Activated CD4-positive, alpha-beta T cell treated with anti-CD3 and anti-CD28 coated beads for 48 hours (primary cell): ENCODE data around the gene DAB2IP.

Experiments used
- DNase-seq: peaks from one replicate; pipeline ENCODE4 v3.0.0-alpha.2; 2020

The DAB2IP gene

GRCh38 chr9:121748727-121749423, 97.4 kb downstream of the DAB2IP start:
- DNase-seq: no peak

- DNase-seq: no peak
These were observed 98.2 kb downstream of the DAB2IP start for GRCh38 chr9:121749614-121750013.

- no peak for DNase-seq
These were observed 98.9 kb downstream of the DAB2IP start for GRCh38 chr9:121750259-121750714.

GRCh38 chr9:121750715-121751623, 99.5 kb downstream of the DAB2IP start:
- no peak for DNase-seq

- no peak for DNase-seq
These were observed 100.4 kb downstream of the DAB2IP start for GRCh38 chr9:121751686-121752445.

- DNase-seq: no peak
These were observed 101.5 kb downstream of the DAB2IP start for GRCh38 chr9:121752929-121753328.

GRCh38 chr9:121753802-121754654, 102.6 kb downstream of the DAB2IP start:
- no peak for DNase-seq

GRCh38 chr9:121754655-121755436, 103.4 kb downstream of the DAB2IP start:
- DNase-seq: no peak

GRCh38 chr9:121755581-121755980, 104.1 kb downstream of the DAB2IP start:
- DNase-seq: no peak

- no peak for DNase-seq
These were observed 105.2 kb downstream of the DAB2IP start for GRCh38 chr9:121756474-121757280.

- no peak for DNase-seq
These were observed 105.8 kb downstream of the DAB2IP start for GRCh38 chr9:121757281-121757585.

- no peak for DNase-seq
These were observed 107.3 kb downstream of the DAB2IP start for GRCh38 chr9:121758693-121759092.

- no peak for DNase-seq
These were observed 108.6 kb downstream of the DAB2IP start for GRCh38 chr9:121759996-121760395.

- DNase-seq: no peak
These were observed 109.1 kb downstream of the DAB2IP start for GRCh38 chr9:121760571-121760970.

- no peak for DNase-seq
These were observed 111.7 kb downstream of the DAB2IP start for GRCh38 chr9:121763131-121763530.

- no peak for DNase-seq
These were observed 112.3 kb downstream of the DAB2IP start for GRCh38 chr9:121763561-121764370.

- no peak for DNase-seq
These were observed 112.9 kb downstream of the DAB2IP start for GRCh38 chr9:121764371-121764730.

- DNase-seq: no peak
These were observed 113.9 kb downstream of the DAB2IP start for GRCh38 chr9:121765021-121765950.
